A673 (cell line): Measurements from ENCODE around the gene TPK1. TPM values are rescaled to one million over a fixed set of nuclear protein-coding genes. Genes with fewer than 3 reads are reported as not detected.

Experiments
- BruUV-seq: library from RNA; stranded (reverse); fragments of 400-500 nt; replicated peaks from 2 replicates; lab custom pipeline; 2021; lab: Mats Ljungman, UMichigan
- CTCF ChIA-PET: fragments of 300-600 bp; sonication (Branson Sonifier 250); formaldehyde crosslinking; loops from one replicate; lab custom pipeline; 2022; ENCODE audit warnings: antibody characterized with exemption; lab: Charles Lee
- POLR2A ChIA-PET: fragments of 300-600 bp; sonication (Branson Sonifier 250); formaldehyde crosslinking; loops from one replicate; lab custom pipeline; 2022; ENCODE audit warnings: antibody characterized with exemption; ENCODE audit not compliant: low non-redundant PET; lab: Charles Lee
- DNase-seq: peaks from one replicate; pipeline ENCODE4 v3.0.0-alpha.2; 2015; ENCODE audit warnings: low spot score
- H3K27ac ChIP-seq: fragments of 200-600 bp; sonication (generic); 2 replicates; pipeline ENCODE4 v1.5.1; 2016; ENCODE audit warnings: mixed run types, low read depth, mild to moderate bottlenecking, mixed read lengths, antibody characterized with exemption, low read length; ENCODE audit not compliant: poor library complexity, severe bottlenecking
- H3K27me3 ChIP-seq: fragments of 200-600 bp; sonication (generic); replicated peaks from 2 replicates; pipeline ENCODE4 v1.6.1; 2017; ENCODE audit warnings: mixed run types, low read depth, mild to moderate bottlenecking, mixed read lengths, antibody characterized with exemption, low read length; ENCODE audit not compliant: insufficient read depth, poor library complexity
- H3K36me3 ChIP-seq: fragments of 200-600 bp; sonication (generic); 2 replicates; pipeline ENCODE4 v1.6.1; 2016; ENCODE audit warnings: mixed run types, mild to moderate bottlenecking, mixed read lengths, antibody characterized with exemption, low read length; ENCODE audit not compliant: insufficient read depth, poor library complexity, severe bottlenecking
- H3K4me1 ChIP-seq: fragments of 200-600 bp; sonication (generic); 2 replicates; pipeline ENCODE4 v1.6.1; 2017; ENCODE audit warnings: mixed run types, mild to moderate bottlenecking, mixed read lengths, antibody characterized with exemption, low read length; ENCODE audit not compliant: insufficient read depth, poor library complexity, severe bottlenecking
- H3K4me3 ChIP-seq: fragments of 200-600 bp; sonication (generic); 2 replicates; pipeline ENCODE4 v1.5.1; 2016; ENCODE audit warnings: low read depth, mixed run types, mild to moderate bottlenecking, mixed read lengths, low read length; ENCODE audit not compliant: poor library complexity, severe bottlenecking
- H3K9me3 ChIP-seq: fragments of 200-600 bp; sonication (generic); 2 replicates; pipeline ENCODE4 v1.6.1; 2016; ENCODE audit warnings: mixed run types, low read depth, mild to moderate bottlenecking, mixed read lengths, antibody characterized with exemption, low read length; ENCODE audit not compliant: poor library complexity, severe bottlenecking
- EZH2 ChIP-seq: fragments of 200-600 bp; sonication (generic); IDR thresholded peaks from 2 replicates; pipeline ENCODE4 v1.6.1; 2017; ENCODE audit warnings: borderline replicate concordance, low read depth, mild to moderate bottlenecking, mixed read lengths, antibody characterized with exemption, low read length; ENCODE audit not compliant: poor library complexity, severe bottlenecking
- intact Hi-C: fragments of 100-400 bp; cut with micrococcal nuclease; formaldehyde crosslinking; loops from one replicate; pipeline ENCODE4 v1.10.0; 2022; ENCODE audit not compliant: unreplicated experiment
- total RNA-seq: library from RNA; stranded (reverse); gene quantifications from 2 replicates; pipeline ENCODE4 v1.2.3, GENCODE V29; 2021
- TF ChIP-seq, protein P1 (sequence below): fragments of 300-800, 200-600 bp; sonication (generic); conservative IDR thresholded peaks from 2 replicates; pipeline ENCODE4 v1.5.1; 2017; ENCODE audit warnings: low read depth, mild to moderate bottlenecking, antibody characterized with exemption, low read length, moderate library complexity, mixed read lengths

Gene TPK1
- total RNA-seq, 1 experiment from 2014 or later = 3.5 TPM

DNA sequence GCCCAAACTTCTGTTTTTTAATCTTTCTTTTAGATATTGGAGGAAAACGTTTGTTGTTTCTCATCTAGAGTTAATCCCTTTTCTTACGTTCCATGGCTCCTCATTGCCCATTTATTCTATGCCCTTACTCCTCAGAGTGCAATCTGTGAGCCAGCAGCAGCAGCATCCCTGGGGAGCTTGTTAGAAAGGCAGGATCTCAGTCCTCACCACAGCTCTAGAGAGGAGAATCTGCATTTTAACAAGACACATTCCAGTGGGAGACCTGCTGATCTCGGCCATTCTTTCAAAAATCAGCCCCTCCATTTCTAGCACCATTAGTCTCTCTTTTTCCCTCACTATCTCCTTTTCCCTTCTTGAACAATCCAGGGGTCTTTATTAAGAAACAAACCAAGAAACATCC, 348.0 kb downstream of the TPK1 start:
- Histone ChIP-seq H3K4me3 (no peak overlapping the region), H3K4me1 (no peaks in the 10 kb centered on the region), H3K27ac (no peak overlapping the region), H3K9me3 (no peaks in the 10 kb centered on the region), H3K36me3 (no peaks in the 10 kb centered on the region), H3K27me3 (no peaks in the 10 kb centered on the region)
- CTCF ChIA-PET = no interaction called here
- intact Hi-C loops = no loop called here
- POLR2A ChIA-PET = no interaction called here
- DNase-seq = peak; percentile 6
- TF ChIP-seq, protein P1, sequence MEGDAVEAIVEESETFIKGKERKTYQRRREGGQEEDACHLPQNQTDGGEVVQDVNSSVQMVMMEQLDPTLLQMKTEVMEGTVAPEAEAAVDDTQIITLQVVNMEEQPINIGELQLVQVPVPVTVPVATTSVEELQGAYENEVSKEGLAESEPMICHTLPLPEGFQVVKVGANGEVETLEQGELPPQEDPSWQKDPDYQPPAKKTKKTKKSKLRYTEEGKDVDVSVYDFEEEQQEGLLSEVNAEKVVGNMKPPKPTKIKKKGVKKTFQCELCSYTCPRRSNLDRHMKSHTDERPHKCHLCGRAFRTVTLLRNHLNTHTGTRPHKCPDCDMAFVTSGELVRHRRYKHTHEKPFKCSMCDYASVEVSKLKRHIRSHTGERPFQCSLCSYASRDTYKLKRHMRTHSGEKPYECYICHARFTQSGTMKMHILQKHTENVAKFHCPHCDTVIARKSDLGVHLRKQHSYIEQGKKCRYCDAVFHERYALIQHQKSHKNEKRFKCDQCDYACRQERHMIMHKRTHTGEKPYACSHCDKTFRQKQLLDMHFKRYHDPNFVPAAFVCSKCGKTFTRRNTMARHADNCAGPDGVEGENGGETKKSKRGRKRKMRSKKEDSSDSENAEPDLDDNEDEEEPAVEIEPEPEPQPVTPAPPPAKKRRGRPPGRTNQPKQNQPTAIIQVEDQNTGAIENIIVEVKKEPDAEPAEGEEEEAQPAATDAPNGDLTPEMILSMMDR = no peak
- TF ChIP-seq EZH2 = no peak
- no TSS peak for BruUV-seq

DNA sequence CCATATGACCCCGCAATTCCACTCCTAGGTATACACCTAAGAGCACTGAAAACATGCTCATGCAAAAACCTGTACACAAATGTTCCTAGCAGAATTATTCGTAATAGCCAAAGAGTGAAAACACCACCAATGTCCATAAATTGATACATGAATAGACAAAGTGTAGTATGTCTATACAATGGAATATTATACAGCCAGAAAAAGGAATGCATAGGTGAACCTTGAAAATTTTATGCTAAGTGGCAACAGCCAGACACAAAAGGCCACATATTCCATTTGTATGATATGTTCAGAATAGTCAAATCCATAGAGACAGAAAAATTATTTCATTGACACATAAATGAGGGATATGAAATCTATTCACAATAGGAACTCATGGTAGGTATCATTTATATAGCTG, 351.4 kb downstream of the TPK1 start:
- POLR2A ChIA-PET = no interaction called here
- BruUV-seq = no TSS peak

DNA sequence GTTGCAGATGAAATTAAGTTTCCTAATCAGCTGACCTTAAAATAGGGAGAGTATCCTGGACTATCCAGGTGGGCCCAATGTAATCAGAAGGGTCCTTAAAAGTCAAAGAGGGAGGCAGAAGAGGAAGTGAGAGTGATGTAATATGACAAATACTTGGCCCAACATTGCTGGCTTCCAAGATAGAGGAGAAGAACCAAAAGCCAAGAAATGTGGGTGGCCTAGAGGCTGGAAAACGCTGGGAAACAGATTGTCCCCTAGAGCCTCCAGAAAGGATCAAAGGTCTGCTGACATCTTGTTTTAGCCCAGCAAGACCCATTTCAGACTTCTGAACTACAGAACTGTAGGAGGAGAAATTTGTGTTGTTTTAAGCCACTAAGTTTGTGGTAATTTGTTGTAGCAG, 352.7 kb downstream of the TPK1 start:
- ChIA-PET POLR2A (no interaction called here), CTCF (no interaction called here)
- intact Hi-C loops = no loop called here
- BruUV-seq = no TSS peak
- Histone ChIP-seq H3K9me3 (no peaks in the 10 kb centered on the region), H3K4me1 (peaks cover 9% of the 10 kb centered on the region), H3K36me3 (no peaks in the 10 kb centered on the region), H3K4me3 (no peak overlapping the region), H3K27me3 (no peaks in the 10 kb centered on the region), H3K27ac (no peak overlapping the region)
- TF ChIP-seq EZH2 = no peak
- TF ChIP-seq, protein P1 = no peak
- DNase-seq = no peak

More for the DNA sequence above, 351.4 kb downstream of the TPK1 start:
- Histone ChIP-seq H3K9me3 (no peaks in the 10 kb centered on the region), H3K36me3 (no peaks in the 10 kb centered on the region), H3K4me3 (no peak overlapping the region), H3K4me1 (peaks cover 9% of the 10 kb centered on the region), H3K27ac (no peak overlapping the region), H3K27me3 (no peaks in the 10 kb centered on the region)
- DNase-seq = no peak
- TF ChIP-seq, protein P1 = no peak
- no peak for TF ChIP-seq EZH2
- intact Hi-C loops = no loop called here
- CTCF ChIA-PET = no interaction called here
